Small intestine (tissue), 7 donors: ENCODE data around the gene UNC13C. TPM values are rescaled to one million over a fixed set of nuclear protein-coding genes. Genes with fewer than 3 reads are reported as not detected.

ENCODE experiments used
- DNase-seq, 2 donors: peaks; one replicate each; pipeline versions ENCODE4 v3.0.0 to v3.0.0-alpha.2; 2013
- FAIRE-seq: peaks from 2 replicates; lab custom pipeline; 2012; peaks lifted over from hg19 to GRCh38; lab: Jason Lieb, UNC
- H3K27ac ChIP-seq, 3 donors: one replicate each; pipeline ENCODE4 v1.5.1; 2013; ENCODE audit warnings: low read length in 2 of 3, mild to moderate bottlenecking in 2 of 3, control low read depth in 1 of 3, inconsistent platforms in 1 of 3, low read depth in 1 of 3, moderate library complexity in 1 of 3
- H3K27me3 ChIP-seq, 3 donors: one replicate each; pipeline ENCODE4 v1.6.1; 2013; ENCODE audit warnings: low read length in 3 of 3, inconsistent platforms in 1 of 3; ENCODE audit not compliant: control insufficient read depth in 3 of 3, insufficient read depth in 3 of 3
- H3K36me3 ChIP-seq, 3 donors: one replicate each; pipeline ENCODE4 v1.6.1; 2013; ENCODE audit warnings: low read length in 3 of 3, inconsistent platforms in 1 of 3, low read depth in 1 of 3, mild to moderate bottlenecking in 1 of 3, moderate library complexity in 1 of 3; ENCODE audit not compliant: control insufficient read depth in 3 of 3, insufficient read depth in 2 of 3
- H3K4me1 ChIP-seq, 3 donors: one replicate each; pipeline ENCODE4 v1.6.1; 2013; ENCODE audit warnings: low read length in 2 of 3, inconsistent platforms in 1 of 3, low read depth in 1 of 3, mild to moderate bottlenecking in 1 of 3, moderate library complexity in 1 of 3; ENCODE audit not compliant: control insufficient read depth in 3 of 3, insufficient read depth in 2 of 3
- H3K4me3 ChIP-seq, 3 donors: one replicate each; pipeline ENCODE4 v1.5.1; 2013; ENCODE audit warnings: low read length in 3 of 3, control low read depth in 1 of 3, inconsistent platforms in 1 of 3, low read depth in 1 of 3, mild to moderate bottlenecking in 1 of 3, moderate library complexity in 1 of 3
- H3K9me3 ChIP-seq, 2 donors: one replicate each; pipeline ENCODE4 v1.6.1; 2013; ENCODE audit warnings: low read depth in 1 of 2, low read length in 1 of 2; ENCODE audit not compliant: control insufficient read depth in 2 of 2, insufficient read depth in 1 of 2
- WGBS, 3 donors: extraction: QIAGEN DNeasy Blood & Tissue Kit; methylation state at CpG; one replicate each; pipeline ENCODE4 v1.1.7; 2013; 5-methylcytosine and 5-hydroxymethylcytosine counted together
- polyA plus RNA-seq, 4 donors: library from polyadenylated mRNA; stranded (reverse) in 3 of 4; unstranded in 1 of 4; fragments of 200-250 nt in 3 of 4; fragments of 120-200 nt in 1 of 4; gene quantifications; one replicate each; pipeline versions ENCODE4 v1.2.1 to v1.2.3, GENCODE V29; 2013
- donor health status: healthy with polysubstance abuse.
- donor health status: control.
- donor health status: control.
- donor health status: Bipolar disorder and iron deficiency.
- donor health status: healthy.

Gene UNC13C
- polyA plus RNA-seq, 4 donors = under 0.01 to 0.75 TPM; not detected in 2

DNA sequence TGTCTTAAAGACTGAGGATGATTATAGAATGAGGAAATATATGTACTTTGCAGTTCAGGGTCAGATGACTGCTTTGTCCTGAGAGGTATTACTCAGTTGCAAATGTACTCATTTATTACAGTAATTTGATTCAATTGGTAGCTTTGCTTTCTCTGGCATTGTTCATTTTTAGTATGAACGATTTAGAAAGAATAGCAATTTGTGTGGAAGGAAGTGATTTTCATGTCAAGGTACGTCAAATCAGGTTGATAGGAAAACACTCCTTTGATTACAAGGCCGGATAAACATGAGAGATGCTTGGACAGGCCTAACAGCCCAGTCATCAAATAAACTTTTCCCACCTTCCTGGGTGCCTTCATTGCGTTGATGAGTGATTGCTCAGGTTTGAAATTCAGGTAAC lies 53.8 kb downstream of the UNC13C start:
- Histone ChIP-seq H3K4me3 (no peak overlapping the region), H3K4me1 (no peaks in the 10 kb centered on the region), H3K9me3 (no peaks in the 10 kb centered on the region), H3K27me3 (no peaks in the 10 kb centered on the region), H3K27ac (no peak overlapping the region), H3K36me3 (no peaks in the 10 kb centered on the region)
- WGBS, 3 donors = 76 to 87% (median 77%) methylated on average over 4 of the region's 4 CpGs
- FAIRE-seq (no peak), DNase-seq (no peak)

DNA sequence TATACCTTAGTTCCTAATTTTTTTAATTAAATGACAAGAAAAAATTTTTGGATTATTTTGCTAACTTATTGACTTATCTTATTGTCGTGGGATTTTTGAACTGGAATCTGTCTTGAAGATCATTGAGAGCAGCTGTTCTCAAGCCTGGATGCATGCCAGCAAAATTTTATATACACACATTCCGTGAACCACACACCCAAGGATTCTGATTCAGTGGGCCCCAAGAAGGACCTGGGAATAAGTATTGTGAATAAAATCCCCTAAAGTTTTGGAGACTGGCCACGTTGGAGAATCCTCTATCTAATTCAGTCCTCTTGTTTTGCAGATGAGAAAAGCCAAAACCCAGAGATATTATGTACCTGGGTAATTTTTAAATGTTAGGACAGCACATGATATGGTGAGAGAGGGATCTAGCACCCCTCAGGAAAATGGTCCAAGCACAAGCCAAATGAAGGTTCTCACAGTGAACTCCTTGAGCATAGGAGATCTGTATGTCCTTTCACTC lies 55.2 kb downstream of the UNC13C start:
- Histone ChIP-seq H3K27me3 (no peaks in the 10 kb centered on the region), H3K36me3 (no peaks in the 10 kb centered on the region), H3K4me1 (no peaks in the 10 kb centered on the region), H3K9me3 (no peaks in the 10 kb centered on the region), H3K27ac (no peak overlapping the region), H3K4me3 (no peak overlapping the region)
- DNase-seq (no peak), FAIRE-seq (no peak)
- 22 to 45% (median 26%) methylated on average over 3 of the region's 3 CpGs for WGBS, 3 donors

DNA sequence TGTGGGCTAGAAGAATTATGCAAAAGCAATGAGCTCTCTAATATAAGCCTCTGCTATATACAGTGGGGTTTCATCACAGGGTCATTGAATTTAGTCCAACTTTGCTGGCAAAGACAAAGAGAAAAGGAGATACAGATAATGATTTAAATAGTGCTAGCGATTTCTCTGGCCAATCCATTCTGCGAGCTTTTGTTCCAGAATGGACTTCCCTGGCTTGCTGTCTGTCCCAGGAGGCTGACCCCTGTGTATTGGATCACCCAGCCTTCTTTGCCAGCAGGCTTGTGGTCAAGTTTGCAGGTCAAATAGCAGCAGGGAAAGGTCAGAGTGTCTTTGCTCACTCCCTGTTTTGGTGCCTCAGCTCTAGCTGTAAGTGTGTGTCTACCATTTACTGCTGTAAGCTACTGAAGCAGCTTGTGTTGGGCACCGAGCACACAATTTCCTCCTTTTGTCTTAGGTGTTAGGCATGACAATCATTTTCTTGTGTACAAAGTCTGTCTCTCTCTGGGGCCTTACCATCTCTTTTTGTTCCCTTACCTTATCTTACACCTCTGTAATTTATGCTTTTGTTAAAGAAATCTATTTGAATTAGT lies 55.7 kb downstream of the UNC13C start:
- Histone ChIP-seq H3K9me3 (no peaks in the 10 kb centered on the region), H3K4me1 (no peaks in the 10 kb centered on the region), H3K4me3 (no peak overlapping the region), H3K27ac (no peak overlapping the region), H3K36me3 (no peaks in the 10 kb centered on the region), H3K27me3 (no peaks in the 10 kb centered on the region)
- no peak for DNase-seq
- WGBS, 3 donors = 50 to 61% (median 54%) methylated on average over 3 of the region's 3 CpGs
- no peak for FAIRE-seq

GRCh38 chr15:54035616-54036015 lies 57.4 kb downstream of the UNC13C start:
- H3K4me3 ChIP-seq = no peak overlapping the region
- H3K9me3 ChIP-seq = no peaks in the 10 kb centered on the region
- H3K36me3 ChIP-seq = no peaks in the 10 kb centered on the region
- no peaks in the 10 kb centered on the region for H3K27me3 ChIP-seq
- FAIRE-seq (no peak), DNase-seq (no peak)
- WGBS, 3 donors = 85 to 91% (median 87%) methylated on average over 7 of the region's 7 CpGs
- H3K27ac ChIP-seq = no peak overlapping the region
- H3K4me1 ChIP-seq = no peaks in the 10 kb centered on the region

DNA sequence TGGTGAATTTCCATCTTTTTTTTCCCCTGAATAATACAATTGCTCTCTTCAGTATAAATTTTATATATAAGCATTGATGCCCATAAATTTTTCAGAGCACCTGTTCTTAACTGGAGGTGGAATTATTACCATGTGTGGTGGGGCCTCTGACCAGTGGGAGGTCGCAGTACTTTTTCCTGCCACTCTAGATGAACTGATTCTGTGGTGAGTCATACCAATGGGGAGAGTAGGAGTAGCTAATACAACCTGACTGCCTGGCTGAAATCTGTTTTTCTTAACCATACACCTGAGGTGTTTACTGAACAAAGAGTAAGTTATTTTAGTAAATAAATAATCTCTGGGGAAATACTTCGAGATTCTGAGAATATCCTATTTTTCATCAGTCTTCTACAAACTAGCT lies 67.2 kb downstream of the UNC13C start:
- H3K4me3 ChIP-seq = no peak overlapping the region
- 38 to 59% (median 44%) methylated on average over 2 of the region's 2 CpGs for WGBS, 3 donors
- no peaks in the 10 kb centered on the region for H3K36me3 ChIP-seq
- DNase-seq (no peak), FAIRE-seq (no peak)
- no peaks in the 10 kb centered on the region for H3K9me3 ChIP-seq
- no peak overlapping the region for H3K27ac ChIP-seq
- no peaks in the 10 kb centered on the region for H3K27me3 ChIP-seq
- no peaks in the 10 kb centered on the region for H3K4me1 ChIP-seq

DNA sequence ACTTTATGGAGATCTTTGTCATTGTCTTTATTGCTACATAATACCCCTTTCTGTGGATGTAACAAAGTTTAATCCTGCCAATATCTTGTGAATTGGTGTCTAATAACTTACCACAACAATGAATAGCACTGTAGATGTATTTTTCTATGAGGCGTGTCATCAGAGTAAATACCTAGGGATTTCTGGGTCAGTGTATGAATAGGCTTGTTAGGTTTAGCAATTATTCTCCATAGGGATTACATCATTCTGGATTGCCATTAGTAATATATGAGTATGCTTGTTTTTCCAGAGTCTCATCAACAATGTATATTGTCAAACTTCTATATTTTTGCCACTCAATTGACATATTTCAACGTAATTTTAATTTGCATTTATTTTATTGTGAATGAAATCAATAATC lies 67.9 kb downstream of the UNC13C start:
- no peak for FAIRE-seq

DNA sequence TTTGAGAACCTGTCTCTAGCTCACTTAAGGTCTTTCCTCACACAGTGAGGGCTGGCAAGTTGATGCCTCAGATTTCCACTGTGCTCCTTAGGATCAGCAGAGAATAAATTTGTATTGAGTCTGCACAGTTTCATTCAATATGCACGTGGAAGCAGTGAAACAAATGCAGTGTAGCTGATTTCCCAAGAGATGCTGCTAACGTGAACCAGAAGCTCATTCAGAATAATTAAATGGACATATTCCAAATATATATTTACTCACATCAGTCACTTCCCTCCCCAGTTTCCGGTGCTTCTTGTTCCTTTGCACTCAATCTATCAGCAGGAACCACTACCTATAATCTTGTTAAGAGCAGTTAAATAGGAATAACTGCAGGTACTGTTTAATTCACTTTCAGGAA lies 86.1 kb downstream of the UNC13C start:
- DNase-seq (no peak), FAIRE-seq (no peak)
- H3K4me3 ChIP-seq = no peak overlapping the region
- no peaks in the 10 kb centered on the region for H3K9me3 ChIP-seq
- H3K36me3 ChIP-seq = no peaks in the 10 kb centered on the region
- H3K4me1 ChIP-seq = no peaks in the 10 kb centered on the region
- no peaks in the 10 kb centered on the region for H3K27me3 ChIP-seq
- 36 to 52% (median 44%) methylated on average over 3 of the region's 3 CpGs for WGBS, 3 donors
- no peak overlapping the region for H3K27ac ChIP-seq

More for the DNA sequence above, 67.9 kb downstream of the UNC13C start:
- 64 to 78% (median 67%) methylated on average over 2 of the region's 2 CpGs for WGBS, 3 donors
- H3K36me3 ChIP-seq = no peaks in the 10 kb centered on the region
- H3K4me1 ChIP-seq = no peaks in the 10 kb centered on the region
- no peak overlapping the region for H3K27ac ChIP-seq
- H3K4me3 ChIP-seq = no peak overlapping the region
- no peaks in the 10 kb centered on the region for H3K27me3 ChIP-seq
- H3K9me3 ChIP-seq = no peaks in the 10 kb centered on the region
- no peak for DNase-seq

GRCh38 chr15:54066403-54066802 lies 88.2 kb downstream of the UNC13C start:
- 67 to 80% (median 78%) methylated on average over 3 of the region's 3 CpGs for WGBS, 3 donors
- Histone ChIP-seq H3K27me3 (no peaks in the 10 kb centered on the region), H3K4me3 (no peak overlapping the region), H3K4me1 (no peaks in the 10 kb centered on the region), H3K9me3 (no peaks in the 10 kb centered on the region), H3K36me3 (no peaks in the 10 kb centered on the region), H3K27ac (no peak overlapping the region)
- FAIRE-seq (no peak), DNase-seq (no peak)
